CD4-positive, alpha-beta T cell (primary cell): ENCODE measurements around the gene HDAC3. TPM values are rescaled to one million over a fixed set of nuclear protein-coding genes. Genes with fewer than 3 reads are reported as not detected.

Source experiments
- ATAC-seq: fragments of 200-7000 bp; cut with Tn5 transposase; one replicate; pipeline ENCODE4 v1.10.0; 2022; ENCODE audit warnings: mild to moderate bottlenecking; ENCODE audit not compliant: poor library complexity
- CTCF ChIA-PET: fragments of 350-600 bp; sonication (Branson Sonifier 250); formaldehyde crosslinking; loops from one replicate; lab custom pipeline; 2021; ENCODE audit warnings: antibody characterized with exemption, inconsistent platforms; lab: Charles Lee
- POLR2A ChIA-PET: fragments of 350-600 bp; sonication (Branson Sonifier 250); formaldehyde crosslinking; loops from one replicate; lab custom pipeline; 2021; ENCODE audit warnings: antibody characterized with exemption, inconsistent platforms; lab: Charles Lee
- DNase-seq, 14 experiments: peaks; one replicate each; pipeline ENCODE4 v3.0.0-alpha.2; 2013 to 2020; ENCODE audit warnings: mixed read lengths in 2 of 14
- H3K27ac ChIP-seq, 2 donors: one replicate each; pipeline versions ENCODE4 v1.5.1 to v1.7.0; 2013; ENCODE audit warnings: low read length in 2 of 2, low read depth in 1 of 2, mild to moderate bottlenecking in 1 of 2
- H3K27me3 ChIP-seq, 2 experiments: 1 replicate in 1 of 2; 2 replicates in 1 of 2; pipeline versions ENCODE4 v1.6.1 to v1.7.0; 2013; ENCODE audit warnings: low read length in 2 of 2, control low read depth in 1 of 2, mild to moderate bottlenecking in 1 of 2, moderate library complexity in 1 of 2; ENCODE audit not compliant: insufficient read depth in 2 of 2, control insufficient read depth in 1 of 2
- H3K36me3 ChIP-seq: one replicate; pipeline ENCODE4 v1.6.1; 2013; ENCODE audit warnings: low read length, control low read depth; ENCODE audit not compliant: insufficient read depth
- H3K4me1 ChIP-seq: one replicate; pipeline ENCODE4 v1.6.1; 2013; ENCODE audit warnings: low read length, control low read depth; ENCODE audit not compliant: insufficient read depth
- H3K4me3 ChIP-seq: one replicate; pipeline ENCODE4 v1.5.1; 2013; ENCODE audit warnings: mild to moderate bottlenecking, low read length, moderate library complexity
- H3K9me3 ChIP-seq, 2 experiments: 1 replicate in 1 of 2; 2 replicates in 1 of 2; pipeline versions ENCODE4 v1.6.1 to v1.7.0; 2013; ENCODE audit warnings: low read length in 2 of 2, mild to moderate bottlenecking in 2 of 2, control low read depth in 1 of 2, moderate library complexity in 1 of 2; ENCODE audit not compliant: control insufficient read depth in 1 of 2, insufficient read depth in 1 of 2
- H3K27ac Mint-ChIP-seq: one replicate; pipeline ENCODE4 v1.8.0; 2020; ENCODE audit warnings: mixed read lengths
- H3K27me3 Mint-ChIP-seq: one replicate; pipeline ENCODE4 v1.8.0; 2021; ENCODE audit warnings: mixed read lengths
- H3K36me3 Mint-ChIP-seq: one replicate; pipeline ENCODE4 v1.8.0; 2021; ENCODE audit warnings: low read depth, mixed read lengths
- H3K4me1 Mint-ChIP-seq: one replicate; pipeline ENCODE4 v1.8.0; 2021; ENCODE audit warnings: low read depth, mixed read lengths
- H3K4me3 Mint-ChIP-seq: one replicate; pipeline ENCODE4 v1.8.0; 2020; ENCODE audit warnings: mild to moderate bottlenecking, mixed read lengths
- H3K9me3 Mint-ChIP-seq: one replicate; pipeline ENCODE4 v1.8.0; 2020; ENCODE audit warnings: mixed read lengths
- intact Hi-C, 2 experiments: fragments of 100-400 bp; cut with DNase I in 1 of 2; cut with micrococcal nuclease in 1 of 2; formaldehyde crosslinking; loops; one replicate each; pipeline versions ENCODE4 v1.15.1 to v1.9.0; 2023 to 2025; cut with DNase I, micrococcal nuclease
- total RNA-seq, 174 experiments: library from RNA in 2 of 174; stranded (reverse) in 2 of 174; gene quantifications; one replicate each; pipeline ENCODE4 v1.2.3 and lab custom pipeline; 2021 to 2026
- TF ChIP-seq, protein P1 (sequence below): fragments of 200-600 bp; IDR thresholded peaks from one replicate; pipeline ENCODE4 v1.8.0; 2022; ENCODE audit warnings: antibody characterized with exemption, mild to moderate bottlenecking

Gene HDAC3
- total RNA-seq, 2 experiments from 2014 or later, result 51.1 to 52.7 TPM

DNA sequence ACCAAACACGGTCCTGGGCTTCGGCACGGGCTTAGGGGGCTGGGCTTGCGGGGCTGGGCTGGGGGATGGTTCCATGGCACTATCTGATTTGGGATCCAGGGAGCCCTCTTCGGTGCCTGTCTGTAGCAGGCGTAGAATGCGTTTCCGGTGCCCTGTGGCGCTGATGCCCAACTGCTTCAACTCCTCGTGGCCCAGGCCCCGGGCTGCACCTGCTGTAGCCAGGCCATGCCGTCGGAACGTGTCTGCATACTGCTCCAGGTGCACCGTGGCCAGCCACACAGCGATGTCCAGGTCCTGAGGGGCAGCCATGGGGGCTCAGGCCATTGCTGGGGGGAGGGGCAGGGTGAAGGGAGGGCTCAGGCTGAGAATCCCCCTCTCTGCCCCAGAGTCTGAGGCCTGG, 43.5 kb upstream of the HDAC3 start:
- Histone ChIP-seq H3K9me3 (no peaks in the 10 kb centered on the region), H3K36me3 (no peaks in the 10 kb centered on the region), H3K27ac (no peak overlapping the region), H3K27me3 (no peaks in the 10 kb centered on the region), H3K4me1 (peaks cover 37% of the 10 kb centered on the region), H3K4me3 (no peak overlapping the region)
- no peak overlapping the region for H3K4me3 Mint-ChIP-seq
- no peaks in the 10 kb centered on the region for H3K9me3 Mint-ChIP-seq
- intact Hi-C loops, result loop anchor here in 1 of 2 experiments (5.0 kb wide), 1 partner anchor 677 kb away; no protein-coding TSS in a partner anchor
- ATAC-seq (no peak), DNase-seq (no peak)
- TF ChIP-seq, protein P1, sequence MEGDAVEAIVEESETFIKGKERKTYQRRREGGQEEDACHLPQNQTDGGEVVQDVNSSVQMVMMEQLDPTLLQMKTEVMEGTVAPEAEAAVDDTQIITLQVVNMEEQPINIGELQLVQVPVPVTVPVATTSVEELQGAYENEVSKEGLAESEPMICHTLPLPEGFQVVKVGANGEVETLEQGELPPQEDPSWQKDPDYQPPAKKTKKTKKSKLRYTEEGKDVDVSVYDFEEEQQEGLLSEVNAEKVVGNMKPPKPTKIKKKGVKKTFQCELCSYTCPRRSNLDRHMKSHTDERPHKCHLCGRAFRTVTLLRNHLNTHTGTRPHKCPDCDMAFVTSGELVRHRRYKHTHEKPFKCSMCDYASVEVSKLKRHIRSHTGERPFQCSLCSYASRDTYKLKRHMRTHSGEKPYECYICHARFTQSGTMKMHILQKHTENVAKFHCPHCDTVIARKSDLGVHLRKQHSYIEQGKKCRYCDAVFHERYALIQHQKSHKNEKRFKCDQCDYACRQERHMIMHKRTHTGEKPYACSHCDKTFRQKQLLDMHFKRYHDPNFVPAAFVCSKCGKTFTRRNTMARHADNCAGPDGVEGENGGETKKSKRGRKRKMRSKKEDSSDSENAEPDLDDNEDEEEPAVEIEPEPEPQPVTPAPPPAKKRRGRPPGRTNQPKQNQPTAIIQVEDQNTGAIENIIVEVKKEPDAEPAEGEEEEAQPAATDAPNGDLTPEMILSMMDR, result no peak
- H3K36me3 Mint-ChIP-seq, result no peaks in the 10 kb centered on the region
- ChIA-PET CTCF (no interaction called here), POLR2A (interaction anchor here (1.2 kb wide), 1 partner anchor 289 kb away, joined by 4 read pairs; the partner anchor contains the start of gene RNF14)
- H3K27me3 Mint-ChIP-seq, result no peaks in the 10 kb centered on the region
- H3K27ac Mint-ChIP-seq, result no peak overlapping the region
- peaks cover 29% of the 10 kb centered on the region for H3K4me1 Mint-ChIP-seq

DNA sequence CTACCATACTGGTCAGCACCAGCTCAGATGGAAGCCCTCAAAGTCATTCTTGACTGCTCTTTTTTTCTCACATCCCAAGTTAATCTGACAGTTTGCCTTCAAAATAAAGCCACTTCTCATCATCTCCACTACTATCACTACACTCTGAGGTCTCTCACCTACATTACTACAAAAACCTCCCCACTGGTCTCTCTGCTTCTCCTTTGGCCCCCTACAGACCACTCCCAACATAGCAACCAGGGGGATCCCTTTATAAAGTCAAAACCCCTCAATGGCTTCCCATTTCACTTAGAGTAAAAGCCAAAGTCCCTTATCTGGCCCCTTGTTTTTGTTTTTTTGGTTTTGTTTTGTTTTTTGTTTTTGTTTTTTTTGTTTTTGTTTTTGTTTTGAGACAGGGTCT, 40.8 kb upstream of the HDAC3 start:
- no peak overlapping the region for H3K27ac Mint-ChIP-seq
- H3K4me3 Mint-ChIP-seq, result no peak overlapping the region
- no peak for ATAC-seq
- H3K9me3 Mint-ChIP-seq, result no peaks in the 10 kb centered on the region
- no peak for DNase-seq
- intact Hi-C loops, result no loop called here
- no peaks in the 10 kb centered on the region for H3K9me3 ChIP-seq
- TF ChIP-seq, protein P1, result no peak
- no peaks in the 10 kb centered on the region for H3K27me3 ChIP-seq
- ChIA-PET CTCF (no interaction called here), POLR2A (no interaction called here)
- peaks cover 15% of the 10 kb centered on the region for H3K4me1 Mint-ChIP-seq
- H3K27ac ChIP-seq, result no peak overlapping the region
- H3K27me3 Mint-ChIP-seq, result no peaks in the 10 kb centered on the region
- H3K36me3 ChIP-seq, result no peaks in the 10 kb centered on the region
- H3K4me1 ChIP-seq, result peaks cover 20% of the 10 kb centered on the region
- no peak overlapping the region for H3K4me3 ChIP-seq
- H3K36me3 Mint-ChIP-seq, result no peaks in the 10 kb centered on the region

DNA sequence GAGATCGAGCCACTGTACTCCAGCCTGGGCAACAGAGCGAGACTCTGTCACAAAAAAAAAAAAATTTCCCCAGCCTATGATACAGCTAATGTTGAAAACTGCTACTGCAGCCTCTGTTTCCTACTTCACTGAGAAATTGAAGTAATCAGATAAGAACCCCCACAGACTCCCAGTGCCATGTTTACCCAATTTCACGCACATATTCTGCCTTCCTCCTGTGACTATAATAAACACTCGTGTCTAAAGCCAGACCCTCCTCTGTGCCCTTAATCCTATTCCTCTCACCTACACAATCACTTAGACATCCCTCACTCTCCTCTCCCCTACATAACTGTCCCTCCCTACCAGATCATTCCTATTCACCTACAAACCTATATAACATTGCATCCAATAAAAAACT, 39.0 kb upstream of the HDAC3 start:
- Histone ChIP-seq H3K27ac (no peak overlapping the region), H3K36me3 (no peaks in the 10 kb centered on the region), H3K9me3 (no peaks in the 10 kb centered on the region), H3K4me3 (no peak overlapping the region), H3K4me1 (peaks cover 5% of the 10 kb centered on the region), H3K27me3 (no peaks in the 10 kb centered on the region)
- ChIA-PET CTCF (interaction anchor here (1.2 kb wide), 1 partner anchor 26 kb away, joined by 3 read pairs; no protein-coding TSS in a partner anchor), POLR2A (no interaction called here)
- Mint-ChIP-seq H3K9me3 (no peaks in the 10 kb centered on the region), H3K4me3 (no peak overlapping the region), H3K27ac (no peak overlapping the region), H3K36me3 (no peaks in the 10 kb centered on the region), H3K4me1 (peaks cover 2% of the 10 kb centered on the region), H3K27me3 (no peaks in the 10 kb centered on the region)
- TF ChIP-seq, protein P1, result no peak
- no peak for ATAC-seq
- intact Hi-C loops, result no loop called here
- DNase-seq, result no peak
